ENCODE measurements around the gene PNPLA6. TPM values are rescaled to one million over a fixed set of nuclear protein-coding genes. Genes with fewer than 3 reads are reported as not detected.
A peak's percentile ranks its signal among the peaks of the same experiment; 100 is the strongest.

PNPLA6 gene
- total and polyA plus RNA-seq, 9 of the 15 experiments (the other 6 are each of a cell fraction or from before 2014, with no cell fraction given) = 0.07 to 30.2 (median 8.3) TPM

DNA sequence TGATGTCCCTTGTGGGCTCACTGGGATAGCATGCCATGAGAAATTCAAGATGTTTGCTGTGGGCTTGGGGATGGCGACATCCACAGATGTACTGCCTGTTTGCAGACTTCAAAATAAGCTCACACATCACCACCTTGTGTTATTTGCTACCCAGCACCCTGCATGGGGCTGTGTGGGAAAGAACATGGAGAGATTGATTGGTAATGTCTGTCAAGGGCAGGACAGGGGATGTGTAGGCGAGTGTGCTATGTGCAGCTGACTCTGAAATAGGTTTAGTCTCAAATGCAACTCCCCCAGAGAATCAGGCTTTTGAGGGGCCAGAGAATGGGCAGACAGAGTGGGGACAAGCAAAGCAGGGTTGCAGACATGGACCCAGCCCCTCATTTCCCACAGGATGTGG, 24.7 kb downstream of the PNPLA6 start (continued):
- TF ChIP-seq, protein P1, sequence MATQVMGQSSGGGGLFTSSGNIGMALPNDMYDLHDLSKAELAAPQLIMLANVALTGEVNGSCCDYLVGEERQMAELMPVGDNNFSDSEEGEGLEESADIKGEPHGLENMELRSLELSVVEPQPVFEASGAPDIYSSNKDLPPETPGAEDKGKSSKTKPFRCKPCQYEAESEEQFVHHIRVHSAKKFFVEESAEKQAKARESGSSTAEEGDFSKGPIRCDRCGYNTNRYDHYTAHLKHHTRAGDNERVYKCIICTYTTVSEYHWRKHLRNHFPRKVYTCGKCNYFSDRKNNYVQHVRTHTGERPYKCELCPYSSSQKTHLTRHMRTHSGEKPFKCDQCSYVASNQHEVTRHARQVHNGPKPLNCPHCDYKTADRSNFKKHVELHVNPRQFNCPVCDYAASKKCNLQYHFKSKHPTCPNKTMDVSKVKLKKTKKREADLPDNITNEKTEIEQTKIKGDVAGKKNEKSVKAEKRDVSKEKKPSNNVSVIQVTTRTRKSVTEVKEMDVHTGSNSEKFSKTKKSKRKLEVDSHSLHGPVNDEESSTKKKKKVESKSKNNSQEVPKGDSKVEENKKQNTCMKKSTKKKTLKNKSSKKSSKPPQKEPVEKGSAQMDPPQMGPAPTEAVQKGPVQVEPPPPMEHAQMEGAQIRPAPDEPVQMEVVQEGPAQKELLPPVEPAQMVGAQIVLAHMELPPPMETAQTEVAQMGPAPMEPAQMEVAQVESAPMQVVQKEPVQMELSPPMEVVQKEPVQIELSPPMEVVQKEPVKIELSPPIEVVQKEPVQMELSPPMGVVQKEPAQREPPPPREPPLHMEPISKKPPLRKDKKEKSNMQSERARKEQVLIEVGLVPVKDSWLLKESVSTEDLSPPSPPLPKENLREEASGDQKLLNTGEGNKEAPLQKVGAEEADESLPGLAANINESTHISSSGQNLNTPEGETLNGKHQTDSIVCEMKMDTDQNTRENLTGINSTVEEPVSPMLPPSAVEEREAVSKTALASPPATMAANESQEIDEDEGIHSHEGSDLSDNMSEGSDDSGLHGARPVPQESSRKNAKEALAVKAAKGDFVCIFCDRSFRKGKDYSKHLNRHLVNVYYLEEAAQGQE (IDR thresholded peaks at IDR 0.05; ENCODE audit: borderline replicate concordance) = peak; percentile 11; the same call in 1 of the 2 replicates
- TF ChIP-seq, protein P1 (CRISPR knock-in tag; IDR thresholded peaks at IDR 0.05; ENCODE audit: low read depth) = no peak
- TF ChIP-seq POLR3G (IDR thresholded peaks at IDR 0.05; ENCODE audit: extremely low read depth, insufficient read length, insufficient replicate concordance) (no peak), HLTF (IDR thresholded peaks at IDR 0.05) (peak; percentile 79; the same call in 1 of the 2 replicates)
